GM13976 (cell line): ENCODE results near the gene NRF1.

Source experiments
- DNase-seq: peaks from one replicate; pipeline ENCODE4 v3.0.0; 2012; ENCODE audit warnings: low spot score
- in situ Hi-C: fragments of 300-500 bp; cut with MboI; formaldehyde crosslinking; loops from one replicate; pipeline ENCODE4 v1.12.0; 2022; ENCODE audit warnings: low sequenced_read_pairs, mixed read lengths, inconsistent platforms; ENCODE audit not compliant: unreplicated experiment
- TF ChIP-seq, protein P1 (sequence below): IDR thresholded peaks from 2 replicates; pipeline ENCODE4 v1.5.1; 2012; ENCODE audit warnings: borderline replicate concordance, mild to moderate bottlenecking; ENCODE audit not compliant: insufficient read depth; ENCODE audit errors: extremely low read depth, missing control alignments, control extremely low read depth

The NRF1 gene

DNA sequence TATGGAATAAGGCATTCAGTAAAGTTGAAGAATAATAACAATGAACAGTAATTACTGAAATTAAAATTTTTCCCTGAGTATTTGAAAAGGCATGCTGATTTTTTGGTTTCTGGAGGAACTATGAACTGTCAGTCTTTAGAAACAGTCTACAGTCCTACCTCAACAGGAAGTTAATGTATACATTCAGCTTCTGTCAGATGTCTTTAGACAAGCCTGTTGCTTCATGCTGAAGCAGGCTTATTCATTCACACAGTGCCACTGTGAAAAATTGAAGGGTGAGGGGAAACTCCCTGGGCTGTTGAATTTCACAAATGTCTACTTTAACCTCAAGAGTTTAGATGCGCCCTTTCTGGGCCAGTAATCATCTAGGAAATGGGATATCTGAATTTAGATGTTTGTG lies 3.5 kb downstream of the NRF1 start:
- DNase-seq = peak; percentile 51
- in situ Hi-C loops = no loop called here
- TF ChIP-seq, protein P1, sequence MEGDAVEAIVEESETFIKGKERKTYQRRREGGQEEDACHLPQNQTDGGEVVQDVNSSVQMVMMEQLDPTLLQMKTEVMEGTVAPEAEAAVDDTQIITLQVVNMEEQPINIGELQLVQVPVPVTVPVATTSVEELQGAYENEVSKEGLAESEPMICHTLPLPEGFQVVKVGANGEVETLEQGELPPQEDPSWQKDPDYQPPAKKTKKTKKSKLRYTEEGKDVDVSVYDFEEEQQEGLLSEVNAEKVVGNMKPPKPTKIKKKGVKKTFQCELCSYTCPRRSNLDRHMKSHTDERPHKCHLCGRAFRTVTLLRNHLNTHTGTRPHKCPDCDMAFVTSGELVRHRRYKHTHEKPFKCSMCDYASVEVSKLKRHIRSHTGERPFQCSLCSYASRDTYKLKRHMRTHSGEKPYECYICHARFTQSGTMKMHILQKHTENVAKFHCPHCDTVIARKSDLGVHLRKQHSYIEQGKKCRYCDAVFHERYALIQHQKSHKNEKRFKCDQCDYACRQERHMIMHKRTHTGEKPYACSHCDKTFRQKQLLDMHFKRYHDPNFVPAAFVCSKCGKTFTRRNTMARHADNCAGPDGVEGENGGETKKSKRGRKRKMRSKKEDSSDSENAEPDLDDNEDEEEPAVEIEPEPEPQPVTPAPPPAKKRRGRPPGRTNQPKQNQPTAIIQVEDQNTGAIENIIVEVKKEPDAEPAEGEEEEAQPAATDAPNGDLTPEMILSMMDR = no peak

DNA sequence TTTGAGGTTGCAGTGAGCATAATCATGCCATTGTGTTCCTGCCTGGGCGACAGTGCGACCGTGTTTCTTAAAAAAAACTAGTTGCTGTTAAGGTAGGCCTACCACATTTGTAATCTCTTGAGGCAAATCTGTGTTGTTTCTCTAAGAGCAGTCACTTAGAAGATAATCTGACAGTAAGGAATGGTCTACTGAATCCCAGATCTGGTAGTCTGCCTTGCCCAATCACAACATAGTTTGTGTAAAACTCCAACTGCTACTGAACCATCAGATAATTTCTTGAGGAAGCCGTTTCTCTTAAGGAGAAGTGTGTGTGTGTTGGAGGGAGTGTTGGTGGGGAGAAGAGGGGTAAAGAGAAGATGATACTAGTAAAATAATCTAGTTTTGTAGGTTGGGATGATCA lies 5.0 kb downstream of the NRF1 start:
- no peak for DNase-seq
- TF ChIP-seq, protein P1 = no peak
- in situ Hi-C loops = no loop called here

DNA sequence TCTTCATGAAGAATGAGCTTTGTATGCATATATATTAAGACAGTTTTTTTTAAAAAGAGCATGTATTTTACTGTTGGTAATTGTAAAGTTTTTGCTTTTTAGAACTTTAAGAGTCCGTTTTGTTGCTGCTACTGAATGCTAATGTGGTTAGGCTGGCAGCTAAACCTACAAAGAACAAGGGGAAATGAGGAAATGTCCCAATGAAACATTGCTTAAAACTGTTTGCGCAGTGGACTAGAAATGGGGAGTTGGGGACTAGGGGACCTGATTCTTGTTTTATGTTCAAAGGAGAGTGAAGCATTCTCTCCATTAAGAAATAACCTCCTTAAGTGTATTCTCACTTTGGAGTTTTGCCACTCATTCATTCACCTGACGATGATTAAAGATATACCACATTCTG lies 5.7 kb downstream of the NRF1 start:
- in situ Hi-C loops = no loop called here
- no peak for DNase-seq
- TF ChIP-seq, protein P1 = no peak

DNA sequence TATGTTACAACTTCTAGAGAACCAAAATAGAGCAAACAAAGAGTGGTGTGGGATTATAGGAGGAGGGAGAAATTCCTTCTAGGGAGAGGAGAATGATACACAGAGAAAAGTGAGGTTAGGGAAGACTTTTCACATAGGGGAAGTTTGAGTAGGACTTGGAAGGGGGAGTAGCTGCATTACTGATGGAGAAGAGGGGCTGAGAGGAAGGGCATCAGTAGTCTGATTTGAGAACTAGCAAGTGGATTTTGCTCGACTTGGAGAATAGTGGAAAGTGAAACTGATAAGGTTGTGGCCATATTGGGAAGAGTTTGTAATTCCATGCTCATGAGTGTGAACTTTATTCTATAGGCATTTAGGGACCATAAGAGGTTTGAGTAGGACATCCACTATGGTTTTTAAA lies 6.1 kb downstream of the NRF1 start:
- DNase-seq = no peak
- TF ChIP-seq, protein P1 = no peak
- in situ Hi-C loops = no loop called here

DNA sequence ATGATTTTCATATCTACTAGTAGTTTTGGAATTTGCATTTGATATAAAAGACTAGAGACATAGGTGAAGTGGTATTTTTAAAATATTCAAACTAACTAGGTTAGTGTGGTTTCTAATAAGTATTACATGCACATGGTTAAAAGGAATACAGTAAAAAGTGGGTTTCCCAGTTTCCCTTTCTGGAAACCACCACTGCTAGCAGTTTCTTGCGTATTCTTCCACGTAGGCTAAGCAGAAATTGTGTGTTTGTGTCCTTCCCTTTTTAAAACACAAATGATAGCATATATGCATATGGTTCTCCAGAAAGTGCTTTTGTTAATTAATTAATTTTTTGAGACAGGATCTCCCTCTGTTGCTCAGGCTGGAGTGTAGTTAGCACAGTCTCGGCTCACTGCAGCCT lies 15.4 kb downstream of the NRF1 start:
- in situ Hi-C loops = no loop called here
- TF ChIP-seq, protein P1 = no peak

DNA sequence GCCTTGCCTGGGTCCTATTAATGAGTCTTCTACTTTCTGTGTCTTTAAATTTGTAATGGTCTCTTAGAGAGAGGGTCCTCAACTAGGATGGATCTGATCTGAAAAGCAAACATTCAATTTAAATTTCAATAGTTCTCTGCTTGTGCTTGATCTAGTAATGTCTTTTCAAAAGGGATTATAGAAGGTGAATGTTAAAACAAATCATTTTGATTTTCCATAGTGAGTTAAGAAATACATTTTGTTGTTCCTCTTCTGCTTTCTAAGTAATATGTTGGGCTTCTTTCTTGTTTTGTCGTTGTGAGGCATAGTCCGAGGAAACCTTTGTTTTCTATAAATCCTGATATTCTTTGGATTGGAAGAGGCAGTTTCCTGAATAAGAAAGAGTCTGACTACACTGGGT lies 18.8 kb downstream of the NRF1 start:
- in situ Hi-C loops = no loop called here
- TF ChIP-seq, protein P1 = no peak
- DNase-seq = no peak

More for the DNA sequence above, 15.4 kb downstream of the NRF1 start:
- no peak for DNase-seq

DNA sequence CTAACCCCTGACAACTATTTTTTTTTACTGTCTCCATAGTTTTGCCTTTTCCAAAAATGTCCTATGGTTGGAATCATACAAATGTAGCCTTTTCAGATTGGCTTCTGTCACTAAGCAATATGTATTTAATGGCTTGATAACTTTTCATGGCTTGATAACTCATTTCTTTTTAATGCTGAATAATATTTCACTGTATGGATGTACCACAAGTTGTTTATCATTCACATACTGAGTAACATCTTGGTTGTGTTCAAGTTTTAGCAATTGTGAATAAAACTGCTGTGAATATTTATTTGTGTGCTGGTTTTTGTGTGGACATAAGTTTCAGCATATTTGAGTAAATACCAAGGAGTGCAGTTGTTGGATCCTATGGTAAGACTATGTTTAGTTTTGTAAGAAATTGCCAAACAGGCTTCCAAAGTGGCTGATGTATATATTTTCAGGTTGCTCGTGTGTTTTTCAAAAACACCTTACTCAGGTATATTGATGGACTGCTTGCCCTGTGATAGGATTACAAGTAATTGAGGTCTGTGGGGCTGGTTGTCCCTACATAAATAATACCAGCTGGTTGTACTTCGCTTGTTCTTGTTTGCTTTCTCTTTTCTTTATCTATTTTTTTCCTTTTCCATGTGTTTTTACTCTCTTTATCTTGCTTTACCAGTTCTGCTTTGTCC lies 23.0 kb downstream of the NRF1 start:
- TF ChIP-seq, protein P1 = no peak
- no peak for DNase-seq
- in situ Hi-C loops = no loop called here
